C4-2B (cell line): Measurements from ENCODE around the gene KLRF1.

Source experiments
- CTCF ChIP-seq: fragments of 450-650 bp; conservative IDR thresholded peaks from 2 replicates; pipeline ENCODE4 v1.5.1; 2017; ENCODE audit warnings: mild to moderate bottlenecking
- ZFX ChIP-seq: fragments of 450-650 bp; IDR thresholded peaks from 2 replicates; pipeline ENCODE4 v1.6.1; 2017

- TF ChIP-seq CTCF (no peak), ZFX (no peak)
Measured at GRCh38 chr12:9829483-9829882, 2.2 kb downstream of the KLRF1 start.
